HEK293T (cell line): ENCODE results near the gene EFCC1.

Source experiments
- CTCF ChIA-PET: fragments of 350-600 bp; formaldehyde crosslinking; extraction: SDS; loops from one replicate; lab custom pipeline; 2021; ENCODE audit warnings: antibody characterized with exemption, inconsistent platforms; lab: Yijun Ruan, JAX
- POLR2A ChIA-PET: fragments of 350-600 bp; formaldehyde crosslinking; extraction: SDS; loops from one replicate; lab custom pipeline; 2020; ENCODE audit warnings: antibody characterized with exemption, inconsistent platforms; lab: Yijun Ruan, JAX
- DNase-seq: peaks from one replicate; pipeline ENCODE4 v3.0.0; 2012; ENCODE audit warnings: mixed read lengths; ENCODE audit errors: extremely low spot score
- ARNT ChIP-seq: fragments of 450-650 bp; IDR thresholded peaks from 2 replicates; pipeline ENCODE4 v1.6.1; 2017; ENCODE audit warnings: mild to moderate bottlenecking
- BHLHE40 ChIP-seq: fragments of 450-650 bp; IDR thresholded peaks from 2 replicates; pipeline ENCODE4 v1.6.1; 2016; ENCODE audit warnings: mild to moderate bottlenecking, moderate library complexity, borderline replicate concordance
- CTBP1 ChIP-seq: fragments of 450-650 bp; IDR thresholded peaks from 2 replicates; pipeline ENCODE4 v1.6.1; 2016; ENCODE audit warnings: borderline replicate concordance
- ELF4 ChIP-seq: fragments of 450-650 bp; IDR thresholded peaks from 2 replicates; pipeline ENCODE4 v1.6.1; 2017; ENCODE audit warnings: antibody characterized with exemption
- FOXA1 ChIP-seq: fragments of 450-650 bp; IDR thresholded peaks from 2 replicates; pipeline ENCODE4 v1.6.1; 2016; ENCODE audit warnings: mild to moderate bottlenecking
- FOXK2 ChIP-seq: fragments of 450-650 bp; IDR thresholded peaks from 2 replicates; pipeline ENCODE4 v1.6.1; 2016; ENCODE audit warnings: mild to moderate bottlenecking
- FOXM1 ChIP-seq: fragments of 450-650 bp; IDR thresholded peaks from 2 replicates; pipeline ENCODE4 v1.6.1; 2017; ENCODE audit warnings: mild to moderate bottlenecking, borderline replicate concordance
- HDGF ChIP-seq: fragments of 450-650 bp; IDR thresholded peaks from 2 replicates; pipeline ENCODE4 v1.6.1; 2017; ENCODE audit warnings: antibody characterized with exemption, borderline replicate concordance
- L3MBTL2 ChIP-seq: fragments of 450-650 bp; conservative IDR thresholded peaks from 2 replicates; pipeline ENCODE4 v1.6.1; 2016; ENCODE audit warnings: mild to moderate bottlenecking
- LEF1 ChIP-seq: fragments of 450-650 bp; IDR thresholded peaks from 2 replicates; pipeline ENCODE4 v1.6.1; 2017; ENCODE audit warnings: mild to moderate bottlenecking, borderline replicate concordance
- NFRKB ChIP-seq: fragments of 450-650 bp; IDR thresholded peaks from 2 replicates; pipeline ENCODE4 v1.6.1; 2016; ENCODE audit warnings: mild to moderate bottlenecking, moderate library complexity
- SP1 ChIP-seq: fragments of 450-650 bp; IDR thresholded peaks from 2 replicates; pipeline ENCODE4 v1.6.1; 2017
- SUZ12 ChIP-seq: fragments of 450-650 bp; IDR thresholded peaks from 2 replicates; pipeline ENCODE4 v1.6.1; 2016; ENCODE audit warnings: mild to moderate bottlenecking
- TARDBP ChIP-seq: fragments of 450-650 bp; IDR thresholded peaks from 2 replicates; pipeline ENCODE4 v1.6.1; 2016
- ZNF384 ChIP-seq: fragments of 450-650 bp; IDR thresholded peaks from 2 replicates; pipeline ENCODE4 v1.6.1; 2016
- TF ChIP-seq, protein P1 (sequence below): fragments of 450-650 bp; IDR thresholded peaks from 2 replicates; pipeline ENCODE4 v1.6.1; 2016

EFCC1 gene

DNA sequence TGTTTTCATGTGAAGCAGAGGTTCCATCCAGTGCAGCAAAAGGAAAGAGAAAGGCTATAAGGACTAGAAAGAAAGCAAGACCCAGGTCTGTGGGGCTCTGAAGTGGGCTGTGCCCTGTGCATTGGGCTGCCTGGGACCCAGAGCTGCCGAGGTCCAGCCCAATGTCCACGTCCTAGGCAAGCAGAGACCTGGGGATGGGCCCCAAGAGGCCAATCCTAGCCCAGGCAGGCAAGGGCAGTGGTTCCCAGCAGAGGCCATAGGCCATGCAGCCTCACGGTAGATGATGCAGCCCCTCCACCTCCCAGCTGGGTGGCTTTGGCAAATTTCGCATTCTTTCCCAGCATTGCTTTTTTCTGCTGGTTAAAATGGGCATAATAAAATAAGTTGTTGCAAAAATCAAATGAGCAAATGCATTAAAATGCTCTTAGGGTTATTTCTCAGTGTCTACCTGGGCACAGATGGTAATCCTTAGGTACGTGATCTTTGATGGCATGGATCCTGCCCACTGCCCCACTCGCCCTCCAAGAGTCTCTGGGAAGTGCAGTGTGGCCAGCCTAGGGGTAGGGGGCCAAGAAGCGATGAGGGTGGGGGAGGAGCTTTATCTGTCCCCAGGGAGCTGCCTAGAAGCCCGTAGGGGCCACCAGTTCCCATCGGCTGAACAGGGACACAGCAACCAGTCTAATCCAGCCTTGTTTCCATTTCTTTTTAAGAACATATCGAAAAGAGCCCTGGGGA, 37.2 kb downstream of the EFCC1 start:
- TF ChIP-seq SP1 (no peak), LEF1 (no peak), CTBP1 (no peak), FOXK2 (no peak), FOXM1 (no peak), TARDBP (no peak), SUZ12 (no peak), L3MBTL2 (no peak), ARNT (no peak), HDGF (no peak), ZNF384 (no peak)
- TF ChIP-seq, protein P1, sequence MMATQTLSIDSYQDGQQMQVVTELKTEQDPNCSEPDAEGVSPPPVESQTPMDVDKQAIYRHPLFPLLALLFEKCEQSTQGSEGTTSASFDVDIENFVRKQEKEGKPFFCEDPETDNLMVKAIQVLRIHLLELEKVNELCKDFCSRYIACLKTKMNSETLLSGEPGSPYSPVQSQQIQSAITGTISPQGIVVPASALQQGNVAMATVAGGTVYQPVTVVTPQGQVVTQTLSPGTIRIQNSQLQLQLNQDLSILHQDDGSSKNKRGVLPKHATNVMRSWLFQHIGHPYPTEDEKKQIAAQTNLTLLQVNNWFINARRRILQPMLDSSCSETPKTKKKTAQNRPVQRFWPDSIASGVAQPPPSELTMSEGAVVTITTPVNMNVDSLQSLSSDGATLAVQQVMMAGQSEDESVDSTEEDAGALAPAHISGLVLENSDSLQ = no peak
- no peak for DNase-seq
- ChIA-PET CTCF (interaction anchor here (1.3 kb wide), 1 partner anchor 14 kb away, joined by 8 read pairs; no protein-coding TSS in a partner anchor), POLR2A (interaction anchor here (1.0 kb wide), 1 partner anchor 11 kb away, joined by 3 read pairs; no protein-coding TSS in a partner anchor)

DNA sequence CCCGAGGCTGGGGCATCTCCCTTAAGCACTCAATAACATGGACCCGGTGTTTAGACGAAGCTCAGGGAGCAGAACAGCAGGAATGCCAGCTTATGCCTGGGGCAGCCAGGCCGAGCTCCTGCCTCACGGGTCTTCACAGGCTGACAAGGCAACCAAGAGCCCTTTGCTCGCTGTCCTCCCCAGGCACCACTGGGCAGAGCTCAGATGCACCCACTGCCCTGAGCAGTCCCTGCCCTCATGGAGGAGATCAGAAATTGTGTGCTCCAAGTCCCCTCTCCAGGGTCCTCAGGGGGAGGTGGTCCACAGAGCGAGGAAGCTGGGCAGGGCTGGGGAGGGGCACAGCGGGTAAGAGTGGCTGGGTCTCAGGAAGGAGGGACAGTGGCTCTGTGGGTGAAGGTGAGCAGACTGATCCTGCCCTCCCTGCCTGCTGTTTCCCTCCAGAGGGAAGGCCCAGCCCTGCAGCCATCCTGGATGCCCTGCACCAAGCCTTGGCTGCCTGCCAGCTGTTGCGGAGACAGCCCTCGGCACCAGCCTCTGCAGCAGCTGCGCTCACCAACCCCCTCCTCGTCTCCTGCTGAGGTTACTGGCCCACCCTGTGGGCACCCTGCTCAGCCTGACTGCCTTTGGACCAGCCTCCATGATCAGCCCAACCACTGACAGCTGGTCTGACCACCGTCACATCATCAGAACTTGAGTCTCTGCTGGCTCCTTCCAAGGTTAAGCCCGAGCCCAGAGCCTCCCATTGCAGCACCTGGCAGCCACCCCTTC, 38.4 kb downstream of the EFCC1 start:
- TF ChIP-seq CTBP1 (no peak), TARDBP (no peak), BHLHE40 (no peak), HDGF (no peak), ELF4 (no peak), FOXK2 (no peak), SUZ12 (no peak), FOXA1 (no peak), LEF1 (no peak), ARNT (no peak), FOXM1 (no peak), SP1 (no peak), L3MBTL2 (no peak), NFRKB (no peak)
- no peak for DNase-seq
- ChIA-PET POLR2A (no interaction called here), CTCF (interaction anchor here (0.7 to 1.3 kb wide), 2 partner anchors 13 to 46 kb away, joined by 3 to 8 read pairs; no protein-coding TSS in a partner anchor)

DNA sequence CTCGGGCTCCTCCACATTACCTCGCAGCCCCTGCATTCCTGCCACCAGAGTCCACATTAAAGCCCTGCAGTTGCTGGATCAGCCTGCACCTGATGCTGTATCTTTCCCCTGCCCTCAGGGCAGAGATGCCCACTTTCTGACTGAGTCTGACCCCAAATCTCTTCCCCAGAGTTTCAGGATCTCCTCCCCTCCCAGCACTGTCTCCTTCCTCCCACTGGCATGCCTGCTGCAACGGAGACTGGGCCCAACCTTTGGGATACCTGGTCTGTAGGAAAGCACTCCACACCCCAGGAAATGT, 38.9 kb downstream of the EFCC1 start:
- POLR2A ChIA-PET = no interaction called here
- no peak for TF ChIP-seq TARDBP
- CTCF ChIA-PET = interaction anchor here (1.3 kb wide), 1 partner anchor 13 kb away, joined by 8 read pairs; no protein-coding TSS in a partner anchor
- no peak for DNase-seq

DNA sequence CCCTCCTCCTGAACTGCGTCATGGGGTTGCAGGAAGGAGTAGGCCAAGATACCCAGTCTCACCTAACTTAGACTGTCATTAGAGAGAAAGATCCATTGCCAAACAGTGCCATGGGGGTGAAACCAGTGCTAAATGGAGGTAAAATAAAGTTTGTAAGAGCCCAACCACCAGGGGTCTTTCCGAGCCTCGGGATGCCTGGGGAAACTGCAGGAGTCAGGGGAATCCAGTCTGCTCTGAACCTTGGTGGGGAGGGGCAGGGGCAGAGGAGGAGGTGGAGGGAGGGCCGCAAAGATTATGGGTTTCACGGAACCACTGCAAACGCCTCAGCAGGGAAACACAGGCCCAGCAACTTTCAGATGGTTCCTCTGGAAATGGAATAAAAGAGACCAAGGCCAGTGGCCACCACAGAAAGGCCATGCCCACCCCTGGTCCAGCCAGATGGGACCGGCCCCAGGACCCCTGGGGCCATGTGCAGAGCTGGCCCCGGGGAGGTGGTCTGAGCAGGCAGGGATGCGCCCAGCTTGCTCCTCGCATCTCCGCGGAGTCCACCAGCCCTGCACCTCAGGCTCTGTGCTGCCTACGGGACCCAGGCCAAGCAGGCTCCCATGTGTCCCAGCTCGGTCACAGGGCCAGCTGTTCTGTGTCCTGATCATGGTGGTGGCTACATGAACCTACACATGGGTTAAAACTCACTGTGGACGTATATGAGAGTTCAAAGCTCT, 39.6 kb downstream of the EFCC1 start:
- DNase-seq = no peak
- CTCF ChIA-PET = interaction anchor here (0.6 kb wide), 1 partner anchor 122 kb away, joined by 3 read pairs; no protein-coding TSS in a partner anchor
- TF ChIP-seq SP1 (no peak), SUZ12 (no peak), FOXA1 (no peak), TARDBP (no peak), CTBP1 (no peak), HDGF (no peak), ELF4 (no peak), ZNF384 (no peak), LEF1 (no peak), ARNT (no peak), NFRKB (no peak), FOXM1 (no peak), L3MBTL2 (no peak)
- TF ChIP-seq, protein P1 = no peak
- POLR2A ChIA-PET = no interaction called here

DNA sequence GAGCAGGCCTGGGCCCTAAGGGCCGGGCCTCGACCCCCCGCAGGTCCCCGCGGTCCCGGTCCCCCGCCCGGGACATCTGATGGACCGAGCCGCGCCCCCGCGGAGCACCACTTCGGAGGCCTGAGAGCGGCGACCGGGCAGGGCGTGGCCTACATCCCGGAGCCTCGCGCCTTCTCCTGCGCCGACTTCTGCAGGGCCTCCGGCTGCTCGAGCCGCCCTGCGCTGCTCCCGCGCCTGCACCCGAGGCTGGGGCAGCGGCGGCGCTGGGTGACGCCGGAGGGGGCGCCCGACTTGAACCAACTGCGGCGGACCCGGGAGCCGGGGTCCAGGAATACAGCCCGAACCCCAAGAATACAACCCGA, 44.6 kb downstream of the EFCC1 start:
- DNase-seq = no peak
- CTCF ChIA-PET = no interaction called here

More for the DNA sequence above, 44.6 kb downstream of the EFCC1 start:
- POLR2A ChIA-PET = no interaction called here
- no peak for TF ChIP-seq ELF4
- no peak for TF ChIP-seq FOXA1
- no peak for TF ChIP-seq LEF1
- no peak for TF ChIP-seq HDGF
- TF ChIP-seq L3MBTL2 = no peak
- TF ChIP-seq FOXK2 = no peak
- TF ChIP-seq ARNT = no peak
- no peak for TF ChIP-seq TARDBP
- TF ChIP-seq FOXM1 = no peak
- no peak for TF ChIP-seq CTBP1
- no peak for TF ChIP-seq NFRKB
- no peak for TF ChIP-seq ZNF384
- TF ChIP-seq BHLHE40 = no peak
- TF ChIP-seq, protein P1 = no peak
- no peak for TF ChIP-seq SUZ12
- TF ChIP-seq SP1 = no peak
